HG03060 (cell line): Measurements from ENCODE around the gene IQCN.

Experiments
- ATAC-seq: cut with Tn5 transposase; IDR thresholded peaks from one replicate; pipeline ENCODE4 v1.9.1; 2021; ENCODE audit warnings: low read depth, moderate number of reproducible peaks; ENCODE audit not compliant: unreplicated experiment

The IQCN gene

DNA sequence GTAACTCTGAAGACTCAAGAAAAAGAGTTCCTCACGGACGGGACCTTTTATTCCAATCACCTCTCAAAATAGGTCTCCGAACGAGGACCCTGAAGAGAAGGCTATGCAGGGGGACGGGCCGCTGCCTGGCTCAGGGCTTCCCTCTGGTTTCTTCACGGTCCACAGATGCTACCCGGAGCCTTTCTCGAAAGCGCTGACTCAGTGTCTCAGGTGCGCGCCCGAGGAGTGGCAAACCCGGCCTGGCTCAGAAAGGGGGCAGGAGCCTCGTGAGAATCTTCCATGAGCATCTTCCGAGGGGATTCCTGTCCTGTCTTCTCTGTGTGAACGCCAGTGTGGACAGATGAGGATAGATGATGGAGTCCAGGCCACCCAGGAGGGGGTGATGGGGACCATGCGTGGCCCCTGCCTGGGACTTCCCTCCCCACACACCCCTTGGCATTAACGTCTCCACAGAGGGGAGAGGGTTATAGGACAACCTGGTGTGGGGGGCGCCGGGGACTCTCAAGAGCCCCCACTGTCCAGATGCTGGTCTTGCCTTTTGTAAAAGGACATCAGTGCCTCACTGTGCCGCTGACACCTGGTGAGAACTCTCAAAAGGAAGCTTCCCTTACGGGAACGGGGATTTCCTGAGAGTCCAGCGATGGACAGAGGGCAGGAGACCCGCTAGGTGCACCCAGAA, 32.1 kb upstream of the IQCN start:
- no peak for ATAC-seq

DNA sequence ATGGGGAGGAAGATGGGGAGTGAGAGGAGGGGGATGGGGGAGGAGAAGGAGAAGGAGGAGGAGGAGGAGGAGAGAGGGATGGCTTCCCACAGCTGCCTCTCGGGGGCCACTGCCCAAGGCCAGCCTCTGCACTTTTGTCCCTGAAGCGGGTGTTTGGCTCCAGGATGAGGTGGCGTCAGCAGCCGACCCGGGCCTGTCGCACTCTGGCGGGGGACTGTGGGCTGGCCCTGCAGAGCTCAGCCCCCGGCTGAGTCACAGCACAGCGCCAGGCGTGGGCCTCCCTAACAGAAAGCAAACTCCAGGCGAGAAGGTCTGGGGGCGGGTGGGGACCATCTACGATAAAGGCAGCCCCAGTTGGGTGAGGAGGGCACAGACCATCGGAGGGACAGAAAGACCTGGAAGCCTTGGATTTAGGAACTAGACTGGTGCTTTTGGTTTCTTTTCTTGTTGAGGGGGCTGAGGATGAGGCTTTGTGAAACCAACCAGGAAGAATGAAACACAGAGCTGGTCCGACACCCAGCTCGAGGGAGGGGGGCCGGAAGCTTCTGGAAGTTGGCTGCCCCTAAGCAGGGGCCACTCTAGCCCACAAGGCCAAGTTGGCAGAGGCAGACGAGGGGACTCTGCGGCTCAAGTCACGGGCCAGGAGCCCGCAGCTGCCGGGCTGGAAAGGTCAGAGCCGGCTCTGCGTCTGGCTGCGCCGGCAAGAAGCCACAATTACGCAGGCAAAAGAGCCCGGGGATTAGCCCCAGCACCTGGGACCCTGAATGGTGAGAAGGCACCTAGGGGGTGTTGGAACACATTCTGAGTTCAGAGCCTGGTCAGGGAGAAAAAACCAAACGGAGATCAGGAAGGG, 30.4 kb upstream of the IQCN start:
- ATAC-seq, result no peak

DNA sequence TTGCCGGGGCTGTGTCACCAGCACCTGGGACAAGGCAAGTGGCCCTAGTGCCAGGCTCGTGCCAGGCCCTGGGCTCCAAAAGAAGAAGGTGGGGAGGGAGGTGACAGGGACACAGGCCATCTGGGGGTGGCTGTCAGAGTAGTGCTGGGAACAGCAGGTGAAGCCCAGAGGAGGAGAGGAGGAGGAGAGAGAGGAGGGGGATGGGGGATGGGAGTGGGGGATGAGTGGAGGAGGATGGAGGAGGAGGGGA, 29.9 kb upstream of the IQCN start:
- no peak for ATAC-seq

DNA sequence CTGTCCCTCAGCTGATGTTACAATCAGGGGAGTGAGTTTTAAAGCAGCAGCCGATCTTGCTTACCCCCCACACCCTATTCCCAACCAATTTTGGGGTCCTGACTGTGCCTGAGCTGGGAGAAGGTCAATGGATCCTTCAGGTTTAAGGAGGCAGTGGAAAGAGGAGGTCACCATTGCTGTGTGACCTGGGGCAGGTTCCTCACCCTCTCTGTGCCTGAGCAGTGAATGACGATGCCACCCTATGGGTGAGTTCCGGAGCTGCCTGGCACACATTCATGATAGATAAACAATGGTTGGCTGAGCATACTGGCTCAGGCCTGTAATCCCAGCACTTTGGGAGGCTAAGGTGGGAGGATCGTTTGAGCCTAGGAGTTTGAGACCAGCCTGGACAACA, 27.5 kb upstream of the IQCN start:
- ATAC-seq, result no peak

DNA sequence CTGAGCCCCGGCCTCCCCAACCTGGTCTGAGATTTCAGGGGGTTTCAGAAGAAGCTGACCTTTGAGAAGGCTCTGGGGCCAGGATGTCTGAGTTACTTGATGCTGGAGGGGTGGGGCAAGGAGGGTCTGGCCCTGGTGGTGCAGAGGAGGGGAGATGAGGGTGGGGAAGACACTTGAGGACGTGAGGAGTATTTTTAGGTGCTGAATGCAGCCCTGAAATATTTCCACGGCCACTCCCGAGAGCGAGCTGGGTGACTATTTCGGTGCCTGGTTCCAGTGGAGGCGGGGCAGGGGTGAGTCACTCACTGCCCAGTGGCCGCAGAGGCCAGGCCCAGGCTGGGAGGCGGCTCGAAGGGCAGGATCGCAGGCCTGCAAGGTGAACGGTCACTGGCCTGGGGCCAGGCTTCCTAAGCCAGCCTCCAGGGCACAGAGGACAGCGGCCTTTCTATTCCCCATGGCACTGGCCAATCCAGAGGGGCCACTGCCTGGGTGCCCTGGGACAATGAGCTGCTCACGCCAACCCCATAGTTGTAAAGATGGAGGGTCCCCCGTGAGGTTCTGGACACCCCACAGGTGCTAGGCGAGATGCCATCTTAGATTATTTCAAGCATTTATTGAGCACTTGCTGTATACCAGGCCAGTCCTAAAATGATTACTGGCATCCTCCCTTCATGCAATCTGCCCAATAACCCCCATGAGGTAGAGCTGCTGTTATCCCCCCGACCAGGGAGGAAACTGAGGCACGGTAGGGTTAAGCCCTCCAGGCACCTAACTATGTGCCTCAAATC, 26.9 kb upstream of the IQCN start:
- ATAC-seq, result no peak

DNA sequence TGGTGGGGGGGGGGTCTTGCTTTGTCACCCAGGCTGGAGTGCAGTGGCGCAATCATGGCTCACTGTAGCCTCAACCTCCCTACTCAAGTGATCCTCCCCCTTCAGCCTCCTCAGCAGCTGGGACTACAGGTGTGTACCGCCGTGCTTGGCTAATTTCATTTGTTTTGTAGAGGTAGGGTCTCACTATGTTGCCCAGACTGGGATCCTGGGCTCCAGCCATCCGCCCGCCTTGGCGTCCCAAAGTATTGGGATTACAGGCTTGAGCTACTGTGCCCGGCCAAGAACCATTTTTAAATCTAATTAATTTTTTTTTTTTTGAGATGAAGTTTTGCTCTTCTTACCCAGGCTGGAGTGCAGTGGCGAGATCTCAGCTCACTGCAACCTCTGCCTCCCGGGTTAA, 25.4 kb upstream of the IQCN start:
- ATAC-seq, result no peak

DNA sequence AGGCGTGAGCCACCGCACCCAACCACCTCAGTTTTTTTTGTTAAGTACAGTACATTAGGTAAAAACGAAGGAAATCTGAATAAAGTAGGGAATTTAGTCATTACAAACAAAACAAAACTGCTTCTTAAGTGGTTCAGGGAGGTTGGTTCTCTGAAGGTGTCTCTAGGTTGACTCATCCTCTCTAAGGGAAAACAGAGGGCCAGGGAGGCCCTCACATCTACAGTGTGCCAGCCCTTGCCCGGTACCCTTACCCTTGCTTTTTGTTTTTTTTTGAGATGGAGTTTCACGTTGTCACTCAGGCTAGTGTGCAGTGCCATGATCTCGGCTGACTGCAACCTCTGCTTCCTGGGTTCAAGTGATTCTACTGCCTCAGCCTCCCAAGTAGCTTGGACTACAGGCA, 24.3 kb upstream of the IQCN start:
- no peak for ATAC-seq

DNA sequence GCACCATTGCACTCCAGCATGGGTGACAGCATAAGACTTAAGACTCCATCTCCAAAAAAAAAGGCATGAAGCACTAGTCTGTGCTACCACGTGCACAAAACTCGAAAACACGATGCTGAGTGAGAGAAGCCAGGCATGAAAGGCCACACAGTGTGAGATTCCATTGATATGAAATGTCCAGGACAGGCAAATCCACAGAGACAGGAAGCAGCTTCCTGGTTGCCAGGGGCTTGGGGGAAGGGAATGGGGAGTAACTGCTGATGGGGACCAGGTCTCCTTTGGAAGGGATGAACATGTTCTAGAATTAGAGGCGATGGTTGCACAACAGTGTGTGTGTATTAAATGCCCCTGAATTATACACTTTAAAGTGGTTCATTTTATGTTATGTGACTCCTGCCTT, 23.1 kb upstream of the IQCN start:
- no peak for ATAC-seq

DNA sequence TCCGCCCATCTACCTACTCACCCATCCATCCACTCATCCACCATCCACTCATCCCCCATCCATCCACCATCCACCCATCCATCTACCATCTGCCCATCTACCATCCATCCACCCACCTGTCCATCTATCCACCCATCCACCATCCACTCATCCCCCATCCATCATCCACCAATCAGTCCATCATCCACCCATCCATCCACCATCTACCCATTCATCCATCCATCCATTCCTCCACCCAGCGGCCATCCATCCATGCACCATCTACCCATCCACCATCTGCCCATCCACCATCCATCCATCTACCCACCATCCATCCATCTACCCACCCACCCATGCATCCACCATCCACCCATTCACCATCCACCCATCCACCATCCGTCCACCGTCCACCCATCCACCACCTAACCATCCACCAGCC, 20.8 kb upstream of the IQCN start:
- ATAC-seq, result no peak

DNA sequence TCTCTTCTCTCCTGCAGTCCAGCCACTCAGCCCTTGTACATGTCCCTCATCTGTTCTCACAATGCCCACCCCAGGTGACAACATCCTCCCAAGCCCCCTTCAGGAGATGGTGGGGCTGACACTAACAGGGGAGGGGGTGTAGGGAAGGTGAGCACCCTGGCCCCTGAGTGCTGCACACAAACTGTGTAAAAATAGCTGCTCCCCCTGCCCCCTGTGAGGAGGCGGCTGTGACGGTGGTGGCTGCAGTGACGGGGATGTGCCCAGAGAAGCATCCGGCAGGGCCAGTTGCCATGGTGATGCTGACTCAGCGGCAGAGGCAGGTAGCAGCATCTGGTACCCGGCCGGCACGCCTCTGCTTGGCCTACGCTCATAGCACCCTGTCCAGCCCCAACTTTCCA, 20.2 kb upstream of the IQCN start:
- ATAC-seq, result no peak

DNA sequence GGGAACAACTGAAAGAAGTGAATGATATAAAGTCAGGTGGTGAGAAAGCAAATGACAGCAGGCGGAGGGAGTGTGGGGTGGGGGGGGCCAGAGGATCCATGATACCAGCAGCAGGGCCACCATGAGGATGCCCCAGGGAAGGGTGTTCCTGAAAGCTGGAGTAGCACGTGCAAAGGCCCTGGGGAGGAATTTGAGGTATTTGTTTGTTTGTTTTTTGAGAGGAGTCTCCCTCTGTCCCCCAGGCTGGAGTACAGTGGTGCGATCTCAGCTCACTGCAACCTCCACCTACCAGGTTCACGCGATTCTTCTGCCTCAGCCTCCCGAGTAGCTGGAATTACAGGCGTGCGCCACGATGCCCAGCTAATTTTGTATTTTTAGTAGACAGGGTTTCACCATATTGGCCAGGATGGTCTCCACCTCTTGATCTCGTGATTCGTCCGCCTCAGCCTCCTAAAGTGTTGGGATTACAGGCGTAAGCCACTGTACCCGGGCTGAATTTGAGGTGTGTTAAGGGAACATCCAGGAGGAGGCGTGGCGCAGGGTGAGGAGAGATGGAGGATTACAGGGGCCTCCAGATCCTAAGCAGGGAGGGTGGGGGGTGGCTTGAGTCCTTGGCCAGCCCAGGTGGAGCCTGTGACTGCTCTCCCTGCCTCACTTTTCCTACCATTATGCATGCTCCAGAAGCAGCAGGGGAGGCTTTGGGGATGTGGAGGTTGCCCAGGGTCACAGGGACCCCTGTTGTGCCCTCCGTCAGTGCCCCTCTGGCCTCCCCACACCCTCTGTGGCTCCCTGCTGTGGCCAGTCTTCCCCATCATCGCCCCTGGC, 19.6 kb upstream of the IQCN start:
- ATAC-seq, result no peak

DNA sequence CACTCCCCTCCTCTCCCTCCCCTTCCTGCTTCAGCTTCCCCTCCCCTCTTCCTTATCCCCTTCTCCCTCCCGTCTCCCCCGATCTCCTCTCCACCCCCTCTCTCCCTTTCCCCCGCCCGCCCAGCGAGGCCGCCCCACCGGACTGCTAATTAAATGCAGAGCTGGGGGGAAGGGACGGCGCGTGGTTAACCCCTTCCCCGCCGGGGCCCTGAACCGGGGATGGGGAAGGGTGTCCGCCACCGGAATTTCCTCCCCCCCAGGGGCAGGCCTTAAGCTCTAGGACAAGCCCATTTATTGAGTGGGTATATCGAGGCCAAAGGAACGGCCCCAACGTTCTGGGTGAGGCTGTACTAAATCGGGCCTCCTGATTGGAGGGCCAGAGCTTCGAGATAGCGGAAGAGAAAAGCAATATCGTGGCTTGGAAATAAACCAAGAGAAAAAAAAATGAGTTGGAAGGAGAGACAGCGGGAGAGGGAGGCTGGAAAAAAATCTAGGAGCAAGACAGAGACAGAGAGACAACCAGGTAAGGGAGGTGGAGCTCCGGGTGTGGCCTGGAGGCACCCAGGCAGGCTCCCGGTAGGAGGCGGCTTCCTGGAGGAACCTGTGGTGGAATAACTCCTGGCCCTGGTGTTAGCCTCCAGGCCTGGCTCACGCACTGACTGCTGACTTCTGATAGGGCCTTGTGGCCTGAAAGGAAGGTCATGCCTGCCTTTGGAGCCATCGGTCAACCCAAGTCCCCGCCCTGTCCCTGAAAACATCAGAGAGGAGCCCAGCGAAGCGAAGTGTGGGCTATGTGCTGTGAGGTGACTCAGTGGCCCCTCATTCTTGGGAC, 18.8 kb upstream of the IQCN start:
- no peak for ATAC-seq

DNA sequence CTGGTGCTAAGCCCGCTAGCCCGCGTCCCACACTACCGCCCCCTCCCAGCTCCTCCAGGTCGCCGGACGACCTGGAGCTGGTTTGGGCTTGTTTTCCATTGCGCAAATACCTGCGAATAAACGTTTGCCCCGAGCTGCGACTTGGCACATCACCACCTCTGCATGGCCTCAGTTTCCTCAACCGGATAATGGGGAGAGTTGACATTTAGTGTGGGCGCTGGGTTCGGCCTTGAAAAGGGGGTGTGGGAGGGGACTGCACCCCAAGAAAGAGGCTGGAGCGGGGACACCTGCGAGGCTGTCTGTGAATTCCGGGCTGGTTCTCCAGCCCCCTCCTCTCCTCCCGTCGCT, 18.2 kb upstream of the IQCN start:
- ATAC-seq, result no peak

DNA sequence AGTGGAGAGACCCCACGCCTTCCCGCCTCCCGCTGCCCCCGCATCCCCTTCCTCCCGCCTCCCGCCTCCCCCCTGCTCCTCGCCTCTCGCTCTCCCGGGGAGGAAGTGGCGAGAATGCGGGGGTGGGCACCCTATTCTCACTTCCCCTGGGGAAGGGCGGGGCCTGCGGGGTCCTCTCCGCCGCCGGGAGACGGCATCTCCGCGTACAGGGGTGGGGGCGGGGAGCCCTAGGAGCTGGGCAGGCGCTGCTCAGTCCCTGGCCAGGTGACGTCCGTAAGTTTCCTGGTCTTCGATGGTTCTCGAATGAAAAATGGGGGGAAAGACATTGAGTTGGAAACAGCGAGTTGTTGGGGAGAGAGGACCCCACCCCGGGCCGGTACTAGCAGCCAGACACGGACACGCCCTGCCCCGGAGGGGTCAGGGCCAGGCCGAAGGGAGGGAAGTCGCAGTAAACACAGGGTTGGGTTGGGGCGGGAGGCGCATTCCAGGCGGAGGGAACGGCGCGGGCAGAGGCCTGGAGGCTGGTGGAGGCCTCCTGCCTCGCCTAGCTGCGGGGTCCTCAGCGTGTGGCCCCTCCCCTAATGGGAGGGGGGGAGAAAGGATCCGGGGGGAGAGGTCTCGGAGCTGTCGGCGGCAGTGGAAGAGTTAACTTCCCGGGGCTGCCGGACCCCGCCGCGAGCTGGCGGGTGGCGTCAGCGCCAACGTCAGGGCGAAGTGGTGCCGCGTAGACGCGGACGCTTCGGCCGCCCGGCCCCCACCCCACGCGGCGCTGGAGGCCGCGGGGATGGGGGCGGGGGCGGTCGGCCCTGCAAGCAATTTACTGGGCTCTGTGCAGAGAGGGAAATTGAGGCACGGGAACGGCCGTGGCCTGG, 17.6 kb upstream of the IQCN start:
- ATAC-seq, result no peak

DNA sequence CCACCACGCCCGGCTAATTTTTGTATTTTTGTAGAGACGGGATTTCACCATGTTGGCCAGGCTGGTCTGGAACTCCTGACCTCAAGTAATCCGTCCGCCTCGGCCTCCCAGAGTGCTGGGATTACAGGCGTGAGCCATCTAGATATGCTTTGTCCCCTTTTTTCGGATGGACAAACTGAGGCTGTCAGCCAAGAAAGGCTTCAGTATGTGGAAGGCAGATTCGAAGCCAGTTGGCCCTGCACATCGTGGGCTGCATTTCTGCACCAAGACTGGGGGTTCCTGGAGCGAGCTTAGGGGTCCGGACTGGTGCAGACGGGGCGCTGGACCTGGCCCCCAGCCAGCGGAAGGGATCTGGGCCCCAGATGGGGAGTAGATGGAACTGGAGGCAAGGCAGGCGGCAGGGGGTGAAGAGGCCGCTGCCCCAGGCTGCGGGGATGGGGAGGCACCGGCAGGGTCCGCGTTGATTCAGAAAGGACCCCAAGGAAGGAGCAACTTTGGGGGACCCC, 16.8 kb upstream of the IQCN start:
- no peak for ATAC-seq

DNA sequence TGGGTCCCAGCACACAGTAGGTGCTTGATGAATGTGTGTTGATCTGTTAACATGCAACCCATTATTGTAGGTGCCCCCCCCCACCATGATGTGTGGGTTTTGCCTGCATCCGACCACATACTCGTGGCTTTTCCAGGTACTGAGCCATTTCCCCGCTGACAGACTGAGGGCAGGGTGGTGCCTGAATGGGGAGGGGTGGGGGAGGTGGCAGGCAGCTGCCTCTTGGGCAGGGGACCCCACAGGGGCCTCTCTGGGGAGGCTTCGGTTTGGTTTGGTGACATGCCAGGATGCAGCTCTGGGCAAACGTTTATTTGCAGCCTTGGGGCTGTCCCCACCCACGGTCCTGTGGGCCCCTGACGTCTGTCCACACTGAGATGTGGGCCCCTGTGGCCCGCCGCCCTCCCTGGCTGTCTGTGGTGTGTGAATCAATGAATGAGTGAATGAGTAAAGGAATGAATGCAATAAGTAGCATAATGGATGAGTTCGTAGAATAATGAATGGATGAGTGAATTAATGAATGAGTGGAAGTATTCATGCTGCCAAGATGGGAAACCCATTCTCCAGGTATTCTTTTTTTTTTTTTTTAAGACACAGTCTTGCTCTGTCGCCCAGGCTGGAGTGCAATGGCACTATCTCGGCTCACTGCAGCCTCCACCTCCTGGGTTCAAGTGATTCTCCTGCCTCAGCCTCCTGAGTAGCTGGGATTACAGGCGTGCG, 16.2 kb upstream of the IQCN start:
- ATAC-seq, result no peak

DNA sequence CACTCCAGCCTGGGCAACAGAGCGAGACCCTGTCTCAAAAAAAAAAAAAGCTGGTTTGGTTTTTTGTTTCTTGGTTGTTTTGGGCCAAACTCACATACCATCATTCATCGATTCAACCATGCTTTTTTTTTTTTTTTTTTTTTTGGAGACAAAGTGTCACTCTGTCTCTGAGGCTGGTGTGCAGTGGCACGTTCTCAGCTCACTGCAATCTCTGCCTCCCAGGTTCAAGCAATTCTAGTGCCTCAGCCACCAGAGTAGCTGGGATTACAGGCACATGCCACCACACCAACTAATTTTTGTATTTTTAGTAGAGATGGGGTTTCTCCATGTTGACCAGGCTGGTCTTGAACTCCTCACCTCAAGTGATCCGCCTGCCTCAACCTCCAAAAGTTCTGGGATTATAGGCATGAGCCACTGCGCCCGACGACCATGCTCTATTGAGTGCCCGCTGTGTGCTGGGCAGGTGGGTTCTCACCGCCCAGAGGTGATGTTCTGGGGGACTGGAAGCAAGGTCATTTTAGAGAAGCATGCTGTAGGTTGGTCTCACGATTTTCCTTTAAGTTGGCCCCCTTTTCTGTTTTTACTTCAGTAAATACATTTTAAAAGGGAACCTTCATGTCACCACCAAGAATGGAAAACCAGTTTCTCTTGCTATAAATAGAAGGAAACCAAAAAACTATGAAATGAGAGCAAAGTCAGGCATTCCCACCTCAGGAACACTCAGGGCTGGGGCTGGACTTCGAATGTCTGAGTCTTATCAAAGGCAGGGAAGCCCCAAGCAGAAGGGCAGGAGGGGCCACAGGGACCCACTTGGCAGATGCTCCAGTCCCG, 15.4 kb upstream of the IQCN start:
- ATAC-seq, result no peak
